GM12878 (cell line): ENCODE results near the gene PRKN. TPM values are rescaled to one million over a fixed set of nuclear protein-coding genes. Genes with fewer than 3 reads are reported as not detected.

ENCODE experiments used
- ATAC-seq: fragments of 200-7000 bp; cut with Tn5 transposase; 3 replicates; pipeline ENCODE4 v1.9.1; 2020; ENCODE audit warnings: mild to moderate bottlenecking, moderate library complexity
- BruUV-seq: library from RNA; stranded (reverse); fragments of 400-500 nt; replicated peaks from 2 replicates; lab custom pipeline; 2021; lab: Mats Ljungman, UMichigan
- CTCF ChIA-PET: fragments of 300-600 bp; sonication (Branson Sonifier 250); formaldehyde crosslinking; extraction: SDS; loops from one replicate; lab custom pipeline; 2021; ENCODE audit warnings: inconsistent platforms; lab: Yijun Ruan, JAX
- POLR2A ChIA-PET: fragments of 350-600 bp; formaldehyde crosslinking; extraction: SDS; loops from one replicate; lab custom pipeline; 2021; ENCODE audit warnings: inconsistent platforms; lab: Charles Lee
- RAD21 ChIA-PET: fragments of 300-600 bp; sonication (Branson Sonifier 250); formaldehyde crosslinking; loops from one replicate; lab custom pipeline; 2023; ENCODE audit warnings: antibody characterized with exemption; ENCODE audit not compliant: unreplicated experiment; lab: Charles Lee
- SMC1A ChIA-PET: fragments of 300-600 bp; sonication (Branson Sonifier 250); formaldehyde crosslinking; loops from one replicate; lab custom pipeline; 2023; ENCODE audit not compliant: unreplicated experiment, uncharacterized antibody; lab: Charles Lee
- DNase-seq: peaks from one replicate; pipeline ENCODE4 v3.0.0-alpha.2; 2011; ENCODE audit warnings: low read depth, low spot score
- FAIRE-seq: peaks from 3 replicates; lab custom pipeline; 2011; peaks lifted over from hg19 to GRCh38; lab: Jason Lieb, UNC
- H2AFZ ChIP-seq: 2 replicates; pipeline ENCODE4 v1.6.0; 2011; ENCODE audit warnings: low read depth, low read length, control low read depth; ENCODE audit not compliant: control insufficient read depth
- H3K27ac ChIP-seq: 2 replicates; pipeline ENCODE4 v1.5.1; 2011; ENCODE audit warnings: control low read depth; ENCODE audit not compliant: control insufficient read depth, insufficient read depth
- H3K27me3 ChIP-seq, 2 experiments: replicated peaks in 1 of 2; 2 replicates each; pipeline versions ENCODE4 v1.6.0 to v1.6.1; 2011; ENCODE audit warnings: low read length in 1 of 2; ENCODE audit not compliant: control insufficient read depth in 2 of 2, insufficient read depth in 2 of 2
- H3K36me3 ChIP-seq, 2 experiments: 2 replicates each; pipeline ENCODE4 v1.5.1; 2011; ENCODE audit warnings: low read length in 1 of 2; ENCODE audit not compliant: control insufficient read depth in 2 of 2, insufficient read depth in 2 of 2
- H3K4me1 ChIP-seq: 2 replicates; pipeline ENCODE4 v1.6.1; 2011; ENCODE audit warnings: mild to moderate bottlenecking, low read length, moderate library complexity, mixed read lengths; ENCODE audit not compliant: control insufficient read depth, insufficient read depth
- H3K4me2 ChIP-seq: 2 replicates; pipeline ENCODE4 v1.6.0; 2011; ENCODE audit warnings: control low read depth; ENCODE audit not compliant: control insufficient read depth, insufficient read depth
- H3K4me3 ChIP-seq: fragments of 200-600 bp; sonication (generic); 2 replicates; pipeline ENCODE4 v1.5.1; 2016
- H3K79me2 ChIP-seq: 2 replicates; pipeline ENCODE4 v1.6.0; 2011; ENCODE audit warnings: low read length; ENCODE audit not compliant: control insufficient read depth, insufficient read depth
- H3K9ac ChIP-seq: 2 replicates; pipeline ENCODE4 v1.8.0; 2011; ENCODE audit warnings: low read length, control low read depth, mixed read lengths; ENCODE audit not compliant: control insufficient read depth, insufficient read depth
- H3K9me3 ChIP-seq: replicated peaks from 3 replicates; pipeline ENCODE4 v1.5.1; 2011; ENCODE audit warnings: mild to moderate bottlenecking, low read length; ENCODE audit not compliant: control insufficient read depth, insufficient read depth
- H4K20me1 ChIP-seq: 2 replicates; pipeline ENCODE4 v1.6.0; 2011; ENCODE audit not compliant: control insufficient read depth, insufficient read depth
- EGR1 ChIP-seq, 2 experiments: IDR thresholded peaks; 1 replicate in 1 of 2; 2 replicates in 1 of 2; pipeline ENCODE4 v1.6.1; 2011 to 2012; ENCODE audit warnings: low read depth in 2 of 2, low read length in 2 of 2, borderline replicate concordance in 1 of 2, mild to moderate bottlenecking in 1 of 2, moderate library complexity in 1 of 2
- EZH2 ChIP-seq: IDR thresholded peaks from 2 replicates; pipeline ENCODE4 v1.6.1; 2012; ENCODE audit warnings: low read depth, mild to moderate bottlenecking, control low read depth, inconsistent platforms, low read length, borderline replicate concordance; ENCODE audit not compliant: control insufficient read depth
- MTA2 ChIP-seq: fragments of 450-650 bp; IDR thresholded peaks from 2 replicates; pipeline ENCODE4 v1.6.1; 2016; ENCODE audit warnings: low read depth, mild to moderate bottlenecking, moderate library complexity
- PAX8 ChIP-seq: fragments of 450-650 bp; IDR thresholded peaks from 2 replicates; pipeline ENCODE4 v1.6.1; 2017; ENCODE audit warnings: mild to moderate bottlenecking, moderate library complexity
- POLR2AphosphoS2 ChIP-seq: IDR thresholded peaks from 2 replicates; pipeline ENCODE4 v1.6.1; 2011; ENCODE audit warnings: low read depth, mild to moderate bottlenecking, low read length, improper control_type of control experiment, moderate library complexity
- SPI1 ChIP-seq: IDR thresholded peaks from 2 replicates; pipeline ENCODE4 v1.6.1; 2011; ENCODE audit warnings: low read depth, mild to moderate bottlenecking, low read length, moderate library complexity, borderline replicate concordance; ENCODE audit not compliant: insufficient read depth
- ZNF217 ChIP-seq: fragments of 450-650 bp; IDR thresholded peaks from 2 replicates; pipeline ENCODE4 v1.6.1; 2017; ENCODE audit warnings: antibody characterized with exemption, mild to moderate bottlenecking
- WGBS: methylation state at CpG from one replicate; pipeline ENCODE4 v1.1.6; 2016; ENCODE audit warnings: low lambda C conversion rate; ENCODE audit not compliant: insufficient replicate concordance, insufficient coverage; ENCODE audit errors: missing lambda C conversion rate; 5-methylcytosine and 5-hydroxymethylcytosine counted together
- in situ Hi-C: fragments of 300-500 bp; cut with MboI; formaldehyde crosslinking; loops from 9 replicates; pipeline ENCODE4 v1.14.3; 2018; ENCODE audit warnings: mixed read lengths
- intact Hi-C: fragments of 100-400 bp; cut with micrococcal nuclease; formaldehyde crosslinking; loops from one replicate; pipeline ENCODE4 v1.14.2; 2022; ENCODE audit not compliant: unreplicated experiment
- polyA plus RNA-seq, 11 experiments: library from polyadenylated mRNA; depleted of rRNA in 4 of 11; unstranded in 6 of 11; stranded (reverse) in 5 of 11; fragments of >200 nt; fragmentation: Nextera tagmentation in 4 of 11; fragmentation: Illumina TruSeq in 1 of 11; extraction: Ambion mirVana in 4 of 11; extraction: Trizol in 1 of 11; gene quantifications; 1 replicate in 1 of 11; 2 replicates in 10 of 11; pipeline versions ENCODE4 v1.2.1 to v1.2.3, GENCODE V29; 2011 to 2016; ENCODE audit warnings: inconsistent platforms in 2 of 11, missing spikeins in 2 of 11, low read depth in 1 of 11
- total RNA-seq, 4 experiments: library from RNA; depleted of rRNA in 3 of 4; stranded (reverse); fragments of >200 nt in 3 of 4; fragmentation: Illumina TruSeq in 1 of 4; extraction: Trizol in 1 of 4; gene quantifications; 2 replicates each; pipeline versions ENCODE4 v1.2.1 to v1.2.3, GENCODE V29; 2013 to 2021
- TF ChIP-seq, protein P1 (sequence below): fragments of 150-350 bp; IDR thresholded peaks from 2 replicates; pipeline ENCODE4 v1.6.1; 2014; ENCODE audit warnings: mild to moderate bottlenecking, low read depth, low read length
- TF ChIP-seq, protein P2 (sequence below): fragments of 450-650 bp; conservative IDR thresholded peaks from 2 replicates; pipeline ENCODE4 v1.6.1; 2017; ENCODE audit warnings: mild to moderate bottlenecking, moderate library complexity
- TF ChIP-seq, protein P3 (sequence below): fragments of 450-650 bp; IDR thresholded peaks from 2 replicates; pipeline ENCODE4 v1.6.1; 2016; ENCODE audit warnings: mild to moderate bottlenecking
- TF ChIP-seq, protein P4 (sequence below): IDR thresholded peaks from 2 replicates; pipeline ENCODE4 v1.6.1; 2011; ENCODE audit warnings: mild to moderate bottlenecking, low read depth, low read length, moderate library complexity; ENCODE audit not compliant: insufficient replicate concordance

Gene PRKN
- total and polyA plus RNA-seq, 10 of the 15 experiments (the other 5 are each of a cell fraction or from before 2014, with no cell fraction given), result 0.06 to 0.09 TPM; not detected in 8

DNA sequence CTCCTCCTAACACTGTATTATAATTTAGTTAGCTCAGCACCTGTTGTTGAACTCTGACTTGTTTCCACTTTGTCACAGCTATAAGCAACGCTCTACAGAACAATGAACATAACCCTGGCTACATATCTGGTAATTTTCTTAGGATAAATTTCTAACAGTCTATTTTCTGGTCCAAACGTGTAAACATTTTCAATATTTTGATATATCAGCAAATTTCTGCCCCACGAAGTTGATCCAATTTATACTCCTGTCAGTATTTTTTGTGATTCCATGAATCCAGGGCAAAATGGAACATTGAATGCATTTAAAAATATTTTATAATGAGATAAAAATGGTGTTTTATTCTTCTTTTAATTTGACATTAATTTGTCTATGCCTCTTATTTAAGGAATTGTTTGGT is 1005.2 kb downstream of the PRKN start:
- ChIA-PET SMC1A (no interaction called here), POLR2A (no interaction called here), RAD21 (no interaction called here), CTCF (no interaction called here)
- no peaks in the 10 kb centered on the region for H3K4me1 ChIP-seq
- no peak overlapping the region for H2AFZ ChIP-seq
- WGBS, result 2% methylated on average over 3 of the region's 3 CpGs
- DNase-seq, result no peak
- BruUV-seq, result no TSS peak
- no peak overlapping the region for H3K27ac ChIP-seq
- in situ Hi-C loops, result no loop called here
- ATAC-seq, result no peak
- H4K20me1 ChIP-seq, result no peaks in the 10 kb centered on the region
- H3K4me2 ChIP-seq, result no peak overlapping the region
- no peak overlapping the region for H3K9ac ChIP-seq
- no peak overlapping the region for H3K4me3 ChIP-seq
- TF ChIP-seq EZH2, result no peak
- H3K9me3 ChIP-seq, result no peaks in the 10 kb centered on the region
- H3K27me3 ChIP-seq, result no peaks in the 10 kb centered on the region; a peak in 1 of 4 replicates
- intact Hi-C loops, result no loop called here
- no peaks in the 10 kb centered on the region for H3K36me3 ChIP-seq
- FAIRE-seq, result no peak
- no peaks in the 10 kb centered on the region for H3K79me2 ChIP-seq

DNA sequence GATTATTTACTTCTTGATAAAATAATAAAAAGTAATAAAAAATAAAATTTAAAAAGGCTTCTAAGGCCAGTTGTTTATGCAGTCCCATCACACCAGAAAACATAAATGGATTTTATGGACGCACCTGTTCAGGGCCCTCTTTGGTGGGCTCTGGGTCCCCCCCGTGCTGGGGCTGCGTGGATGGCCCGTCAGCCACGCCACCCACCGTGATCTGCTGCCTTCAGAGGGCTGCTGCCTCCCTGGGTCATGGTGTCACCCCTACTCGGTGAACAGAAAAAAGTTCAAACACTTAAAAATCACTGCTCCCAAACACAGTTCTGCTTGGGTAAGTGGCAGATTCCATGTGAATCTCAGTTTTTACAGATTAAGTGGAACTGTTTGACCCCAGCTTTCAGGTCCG is 1006.1 kb downstream of the PRKN start:
- no TSS peak for BruUV-seq
- RAD21 ChIA-PET, result no interaction called here
- Histone ChIP-seq H2AFZ (no peak overlapping the region), H3K4me1 (no peaks in the 10 kb centered on the region), H3K4me2 (no peak overlapping the region), H3K27me3 (no peaks in the 10 kb centered on the region; a peak in 1 of 4 replicates), H3K9me3 (no peaks in the 10 kb centered on the region), H4K20me1 (no peaks in the 10 kb centered on the region), H3K27ac (no peak overlapping the region), H3K9ac (no peak overlapping the region), H3K79me2 (no peaks in the 10 kb centered on the region), H3K4me3 (no peak overlapping the region), H3K36me3 (no peaks in the 10 kb centered on the region)
- no peak for FAIRE-seq
- WGBS, result 13% methylated on average over 8 of the region's 8 CpGs
- CTCF ChIA-PET, result no interaction called here
- in situ Hi-C loops, result no loop called here
- SMC1A ChIA-PET, result no interaction called here
- DNase-seq, result no peak
- no peak for ATAC-seq
- POLR2A ChIA-PET, result no interaction called here
- intact Hi-C loops, result no loop called here
- no peak for TF ChIP-seq SPI1
- TF ChIP-seq POLR2AphosphoS2, result no peak
- TF ChIP-seq, protein P1, sequence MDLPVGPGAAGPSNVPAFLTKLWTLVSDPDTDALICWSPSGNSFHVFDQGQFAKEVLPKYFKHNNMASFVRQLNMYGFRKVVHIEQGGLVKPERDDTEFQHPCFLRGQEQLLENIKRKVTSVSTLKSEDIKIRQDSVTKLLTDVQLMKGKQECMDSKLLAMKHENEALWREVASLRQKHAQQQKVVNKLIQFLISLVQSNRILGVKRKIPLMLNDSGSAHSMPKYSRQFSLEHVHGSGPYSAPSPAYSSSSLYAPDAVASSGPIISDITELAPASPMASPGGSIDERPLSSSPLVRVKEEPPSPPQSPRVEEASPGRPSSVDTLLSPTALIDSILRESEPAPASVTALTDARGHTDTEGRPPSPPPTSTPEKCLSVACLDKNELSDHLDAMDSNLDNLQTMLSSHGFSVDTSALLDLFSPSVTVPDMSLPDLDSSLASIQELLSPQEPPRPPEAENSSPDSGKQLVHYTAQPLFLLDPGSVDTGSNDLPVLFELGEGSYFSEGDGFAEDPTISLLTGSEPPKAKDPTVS, result no peak
- TF ChIP-seq, protein P2, sequence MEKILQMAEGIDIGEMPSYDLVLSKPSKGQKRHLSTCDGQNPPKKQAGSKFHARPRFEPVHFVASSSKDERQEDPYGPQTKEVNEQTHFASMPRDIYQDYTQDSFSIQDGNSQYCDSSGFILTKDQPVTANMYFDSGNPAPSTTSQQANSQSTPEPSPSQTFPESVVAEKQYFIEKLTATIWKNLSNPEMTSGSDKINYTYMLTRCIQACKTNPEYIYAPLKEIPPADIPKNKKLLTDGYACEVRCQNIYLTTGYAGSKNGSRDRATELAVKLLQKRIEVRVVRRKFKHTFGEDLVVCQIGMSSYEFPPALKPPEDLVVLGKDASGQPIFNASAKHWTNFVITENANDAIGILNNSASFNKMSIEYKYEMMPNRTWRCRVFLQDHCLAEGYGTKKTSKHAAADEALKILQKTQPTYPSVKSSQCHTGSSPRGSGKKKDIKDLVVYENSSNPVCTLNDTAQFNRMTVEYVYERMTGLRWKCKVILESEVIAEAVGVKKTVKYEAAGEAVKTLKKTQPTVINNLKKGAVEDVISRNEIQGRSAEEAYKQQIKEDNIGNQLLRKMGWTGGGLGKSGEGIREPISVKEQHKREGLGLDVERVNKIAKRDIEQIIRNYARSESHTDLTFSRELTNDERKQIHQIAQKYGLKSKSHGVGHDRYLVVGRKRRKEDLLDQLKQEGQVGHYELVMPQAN, result no peak
- TF ChIP-seq, protein P3, sequence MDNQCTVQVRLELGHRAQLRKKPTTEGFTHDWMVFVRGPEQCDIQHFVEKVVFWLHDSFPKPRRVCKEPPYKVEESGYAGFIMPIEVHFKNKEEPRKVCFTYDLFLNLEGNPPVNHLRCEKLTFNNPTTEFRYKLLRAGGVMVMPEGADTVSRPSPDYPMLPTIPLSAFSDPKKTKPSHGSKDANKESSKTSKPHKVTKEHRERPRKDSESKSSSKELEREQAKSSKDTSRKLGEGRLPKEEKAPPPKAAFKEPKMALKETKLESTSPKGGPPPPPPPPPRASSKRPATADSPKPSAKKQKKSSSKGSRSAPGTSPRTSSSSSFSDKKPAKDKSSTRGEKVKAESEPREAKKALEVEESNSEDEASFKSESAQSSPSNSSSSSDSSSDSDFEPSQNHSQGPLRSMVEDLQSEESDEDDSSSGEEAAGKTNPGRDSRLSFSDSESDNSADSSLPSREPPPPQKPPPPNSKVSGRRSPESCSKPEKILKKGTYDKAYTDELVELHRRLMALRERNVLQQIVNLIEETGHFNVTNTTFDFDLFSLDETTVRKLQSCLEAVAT, result no peak
- TF ChIP-seq PAX8, result no peak
- no peak for TF ChIP-seq MTA2
- TF ChIP-seq EGR1 (IDR thresholded peaks at IDR 0.05; ENCODE audit: borderline replicate concordance in 1 of 2, low read depth in 2 of 2, low read length in 2 of 2), result no peak
- no peak for TF ChIP-seq ZNF217
- TF ChIP-seq, protein P4, sequence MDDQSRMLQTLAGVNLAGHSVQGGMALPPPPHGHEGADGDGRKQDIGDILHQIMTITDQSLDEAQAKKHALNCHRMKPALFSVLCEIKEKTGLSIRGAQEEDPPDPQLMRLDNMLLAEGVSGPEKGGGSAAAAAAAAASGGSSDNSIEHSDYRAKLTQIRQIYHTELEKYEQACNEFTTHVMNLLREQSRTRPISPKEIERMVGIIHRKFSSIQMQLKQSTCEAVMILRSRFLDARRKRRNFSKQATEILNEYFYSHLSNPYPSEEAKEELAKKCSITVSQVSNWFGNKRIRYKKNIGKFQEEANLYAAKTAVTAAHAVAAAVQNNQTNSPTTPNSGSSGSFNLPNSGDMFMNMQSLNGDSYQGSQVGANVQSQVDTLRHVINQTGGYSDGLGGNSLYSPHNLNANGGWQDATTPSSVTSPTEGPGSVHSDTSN, result no peak
